Tibial nerve (tissue), 4 donors: ENCODE results near the gene MTUS2.

ENCODE experiments used
- CTCF ChIP-seq, 5 experiments: fragments of 200-600 bp in 3 of 5; fragments of 450-650 bp in 2 of 5; sonication (generic) in 3 of 5; IDR thresholded peaks; one replicate each; pipeline ENCODE4 v1.5.1; 2016 to 2019; ENCODE audit warnings: antibody characterized with exemption in 5 of 5, mild to moderate bottlenecking in 3 of 5, moderate library complexity in 2 of 5
- EP300 ChIP-seq, 2 donors: sonication (generic); formaldehyde crosslinking; IDR thresholded peaks; one replicate each; pipeline ENCODE4 v1.6.1; 2017; ENCODE audit warnings: antibody characterized with exemption in 2 of 2, mild to moderate bottlenecking in 1 of 2
- POLR2A ChIP-seq, 2 donors: fragments of 450-650 bp; IDR thresholded peaks; one replicate each; pipeline ENCODE4 v1.6.1; 2017; ENCODE audit warnings: antibody characterized with exemption in 2 of 2, mild to moderate bottlenecking in 2 of 2, moderate library complexity in 2 of 2

GRCh38 chr13:29527511-29527910, 707.4 kb downstream of the MTUS2 start:
- no peak for TF ChIP-seq CTCF (IDR thresholded peaks at IDR 0.05)
- TF ChIP-seq EP300 (IDR thresholded peaks at IDR 0.05): no peak
- no peak for TF ChIP-seq POLR2A (IDR thresholded peaks at IDR 0.05)
